Ascending aorta (tissue), 2 donors: Measurements from ENCODE around the gene MAP3K21. TPM values are rescaled to one million over a fixed set of nuclear protein-coding genes. Genes with fewer than 3 reads are reported as not detected.

Experiments
- DNase-seq, 2 donors: peaks; one replicate each; pipeline ENCODE4 v3.0.0-alpha.2; 2019; ENCODE audit warnings: low spot score in 2 of 2
- H3K27ac ChIP-seq, 2 donors: fragments of 200-600 bp; sonication (generic); one replicate each; pipeline ENCODE4 v1.5.1; 2016 to 2017; ENCODE audit warnings: mild to moderate bottlenecking in 1 of 2
- H3K27me3 ChIP-seq: fragments of 200-600 bp; sonication (generic); one replicate; pipeline ENCODE4 v1.5.1; 2017
- H3K36me3 ChIP-seq, 2 donors: fragments of 200-600 bp; sonication (generic); one replicate each; pipeline ENCODE4 v1.5.1; 2016
- H3K4me1 ChIP-seq, 2 donors: fragments of 200-600 bp; sonication (generic); one replicate each; pipeline ENCODE4 v1.5.1; 2016 to 2017; ENCODE audit warnings: mild to moderate bottlenecking in 1 of 2
- H3K4me3 ChIP-seq, 2 donors: fragments of 200-600 bp; sonication (generic); one replicate each; pipeline ENCODE4 v1.5.1; 2016 to 2017; ENCODE audit warnings: mild to moderate bottlenecking in 1 of 2
- H3K9me3 ChIP-seq, 2 donors: fragments of 200-600 bp; sonication (generic); one replicate each; pipeline ENCODE4 v1.5.1; 2016
- intact Hi-C: fragments of 100-400 bp; cut with DNase I; formaldehyde crosslinking; loops from one replicate; pipeline ENCODE4 v1.15.1; 2023
- total RNA-seq: library from RNA; depleted of rRNA; stranded (reverse); fragments of >200 nt; gene quantifications from one replicate; pipeline ENCODE4 v1.1.0, GENCODE V29; 2016
- TF ChIP-seq, protein P1 (sequence below), 3 experiments: fragments of 200-600 bp in 2 of 3; fragments of 450-650 bp in 1 of 3; sonication (generic) in 2 of 3; IDR thresholded peaks; one replicate each; pipeline ENCODE4 v1.5.1; 2016 to 2019; ENCODE audit warnings: antibody characterized with exemption in 3 of 3, mild to moderate bottlenecking in 1 of 3, moderate library complexity in 1 of 3

The MAP3K21 gene
- total RNA-seq, 1 donor from 2014 or later = 2.6 TPM

DNA sequence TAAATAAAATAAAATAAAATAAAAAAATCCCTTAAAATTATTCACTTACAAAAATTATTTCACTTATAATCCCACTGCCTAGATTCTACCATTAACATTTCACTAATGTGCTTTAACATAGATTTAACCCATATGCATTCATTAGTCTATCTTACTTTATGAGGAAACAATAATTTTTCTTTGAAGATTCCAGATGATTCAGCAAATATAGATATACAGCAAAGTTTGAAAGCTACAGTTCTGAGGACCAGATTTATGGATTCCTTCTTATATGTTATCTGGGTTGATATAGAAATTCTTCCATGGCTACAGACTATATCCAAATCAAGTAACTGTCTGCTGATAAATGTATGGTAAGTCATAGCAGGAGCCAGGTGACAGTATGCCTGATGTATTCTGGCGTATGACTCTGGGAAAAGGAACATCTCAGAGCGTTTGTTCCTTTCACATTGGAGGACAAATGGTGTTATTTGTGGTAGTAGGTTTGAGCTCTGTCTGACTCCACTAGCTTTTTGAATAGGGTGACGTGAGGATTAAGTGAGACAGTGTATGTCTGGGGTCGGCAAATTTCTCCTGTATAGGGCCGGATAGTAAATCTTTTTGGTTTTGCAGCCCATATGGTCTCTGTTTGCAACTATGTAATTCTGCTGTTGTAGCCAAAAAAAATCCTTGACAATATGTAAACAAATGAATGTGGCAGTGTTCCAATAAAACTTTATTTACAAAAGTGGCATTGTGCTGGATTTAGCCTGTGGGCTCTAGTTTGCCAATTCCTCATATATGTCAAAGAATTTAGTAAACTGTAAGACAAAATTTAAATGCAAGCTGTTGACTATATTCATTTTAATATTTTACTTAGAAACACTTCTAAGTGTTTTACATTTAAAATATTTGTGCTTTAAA, 9.3 kb downstream of the MAP3K21 start:
- Histone ChIP-seq H3K27ac (no peak overlapping the region), H3K4me3 (no peak overlapping the region), H3K27me3 (no peaks in the 10 kb centered on the region), H3K4me1 (no peaks in the 10 kb centered on the region), H3K36me3 (no peaks in the 10 kb centered on the region), H3K9me3 (no peaks in the 10 kb centered on the region)
- intact Hi-C loops = no loop called here
- DNase-seq = no peak
- TF ChIP-seq, protein P1, sequence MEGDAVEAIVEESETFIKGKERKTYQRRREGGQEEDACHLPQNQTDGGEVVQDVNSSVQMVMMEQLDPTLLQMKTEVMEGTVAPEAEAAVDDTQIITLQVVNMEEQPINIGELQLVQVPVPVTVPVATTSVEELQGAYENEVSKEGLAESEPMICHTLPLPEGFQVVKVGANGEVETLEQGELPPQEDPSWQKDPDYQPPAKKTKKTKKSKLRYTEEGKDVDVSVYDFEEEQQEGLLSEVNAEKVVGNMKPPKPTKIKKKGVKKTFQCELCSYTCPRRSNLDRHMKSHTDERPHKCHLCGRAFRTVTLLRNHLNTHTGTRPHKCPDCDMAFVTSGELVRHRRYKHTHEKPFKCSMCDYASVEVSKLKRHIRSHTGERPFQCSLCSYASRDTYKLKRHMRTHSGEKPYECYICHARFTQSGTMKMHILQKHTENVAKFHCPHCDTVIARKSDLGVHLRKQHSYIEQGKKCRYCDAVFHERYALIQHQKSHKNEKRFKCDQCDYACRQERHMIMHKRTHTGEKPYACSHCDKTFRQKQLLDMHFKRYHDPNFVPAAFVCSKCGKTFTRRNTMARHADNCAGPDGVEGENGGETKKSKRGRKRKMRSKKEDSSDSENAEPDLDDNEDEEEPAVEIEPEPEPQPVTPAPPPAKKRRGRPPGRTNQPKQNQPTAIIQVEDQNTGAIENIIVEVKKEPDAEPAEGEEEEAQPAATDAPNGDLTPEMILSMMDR (IDR thresholded peaks at IDR 0.05) = no peak

DNA sequence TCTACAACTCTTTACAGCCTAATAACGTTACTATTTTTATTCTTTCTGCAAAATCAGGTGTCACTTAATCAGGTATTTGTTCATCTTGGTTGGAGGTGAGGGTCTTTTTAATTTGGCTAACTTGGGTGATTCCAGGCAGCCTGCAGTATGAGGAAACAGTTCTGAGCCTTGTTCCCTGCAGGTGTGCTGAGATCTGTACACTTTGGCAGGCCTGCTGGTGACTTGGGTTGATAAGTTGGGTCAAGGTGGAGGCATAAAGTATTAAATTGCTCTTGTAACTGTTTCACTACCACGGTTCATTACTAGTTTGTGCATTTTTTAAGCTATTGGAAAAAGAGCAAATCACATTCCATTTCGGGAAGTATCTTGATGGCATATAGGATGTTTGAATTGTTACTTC, 10.0 kb downstream of the MAP3K21 start:
- intact Hi-C loops = no loop called here
- no peaks in the 10 kb centered on the region for H3K4me1 ChIP-seq
- no peaks in the 10 kb centered on the region for H3K36me3 ChIP-seq
- H3K27me3 ChIP-seq = no peaks in the 10 kb centered on the region
- TF ChIP-seq, protein P1 (IDR thresholded peaks at IDR 0.05) = no peak
- H3K4me3 ChIP-seq = no peak overlapping the region
- DNase-seq = no peak
- no peak overlapping the region for H3K27ac ChIP-seq
- H3K9me3 ChIP-seq = no peaks in the 10 kb centered on the region

DNA sequence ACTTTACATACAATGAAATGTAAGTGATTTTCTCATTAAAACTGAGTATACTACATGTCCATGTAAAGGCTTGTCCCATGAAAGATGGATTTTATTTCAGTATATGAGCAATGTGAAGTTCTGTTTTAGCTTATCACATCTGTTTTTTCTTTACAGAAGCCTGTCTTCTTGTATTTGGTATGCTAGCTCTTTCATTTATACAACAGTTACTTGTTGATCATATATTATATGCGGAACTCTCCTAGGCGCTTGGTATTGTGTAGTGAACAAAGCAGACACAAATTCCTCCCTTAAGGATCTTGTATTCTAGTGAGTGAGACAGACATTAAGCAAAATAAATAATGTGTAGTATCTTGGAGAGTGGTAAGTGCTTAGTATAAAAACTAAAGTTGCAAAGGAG, 10.6 kb downstream of the MAP3K21 start:
- Histone ChIP-seq H3K4me1 (no peaks in the 10 kb centered on the region), H3K9me3 (no peaks in the 10 kb centered on the region), H3K4me3 (no peak overlapping the region), H3K27me3 (no peaks in the 10 kb centered on the region), H3K27ac (no peak overlapping the region), H3K36me3 (no peaks in the 10 kb centered on the region)
- no peak for DNase-seq
- intact Hi-C loops = no loop called here
- TF ChIP-seq, protein P1 (IDR thresholded peaks at IDR 0.05) = no peak

DNA sequence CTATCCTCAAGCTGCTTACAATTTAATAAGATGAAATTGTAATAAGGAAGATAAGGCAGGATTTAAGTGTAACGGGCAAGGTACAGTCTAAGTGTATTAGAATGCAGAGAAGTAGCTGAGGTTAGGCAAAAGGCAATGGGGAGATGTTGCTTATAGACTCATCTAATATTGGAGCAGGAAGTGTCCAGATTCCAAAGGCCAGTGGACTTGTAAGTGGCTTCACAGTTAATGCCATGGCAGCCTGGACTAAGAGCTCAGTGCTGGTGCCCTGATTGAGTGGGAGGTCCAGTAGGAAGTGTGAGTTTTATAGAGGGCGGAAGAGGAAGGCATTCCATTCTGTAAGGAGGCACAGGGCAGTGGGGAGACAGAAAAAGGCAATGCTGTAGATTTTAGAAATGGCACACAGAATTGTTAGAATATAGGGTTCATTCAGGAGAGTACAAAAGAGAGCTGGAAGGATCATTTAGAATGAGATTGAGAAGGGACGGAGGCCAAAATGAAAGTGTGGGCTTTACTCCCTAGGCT, 12.6 kb downstream of the MAP3K21 start:
- H3K4me3 ChIP-seq = no peak overlapping the region
- H3K27ac ChIP-seq = no peak overlapping the region
- H3K4me1 ChIP-seq = no peaks in the 10 kb centered on the region
- intact Hi-C loops = no loop called here
- H3K9me3 ChIP-seq = no peaks in the 10 kb centered on the region
- no peak for DNase-seq
- TF ChIP-seq, protein P1 (IDR thresholded peaks at IDR 0.05) = no peak
- H3K36me3 ChIP-seq = no peaks in the 10 kb centered on the region
- no peaks in the 10 kb centered on the region for H3K27me3 ChIP-seq

DNA sequence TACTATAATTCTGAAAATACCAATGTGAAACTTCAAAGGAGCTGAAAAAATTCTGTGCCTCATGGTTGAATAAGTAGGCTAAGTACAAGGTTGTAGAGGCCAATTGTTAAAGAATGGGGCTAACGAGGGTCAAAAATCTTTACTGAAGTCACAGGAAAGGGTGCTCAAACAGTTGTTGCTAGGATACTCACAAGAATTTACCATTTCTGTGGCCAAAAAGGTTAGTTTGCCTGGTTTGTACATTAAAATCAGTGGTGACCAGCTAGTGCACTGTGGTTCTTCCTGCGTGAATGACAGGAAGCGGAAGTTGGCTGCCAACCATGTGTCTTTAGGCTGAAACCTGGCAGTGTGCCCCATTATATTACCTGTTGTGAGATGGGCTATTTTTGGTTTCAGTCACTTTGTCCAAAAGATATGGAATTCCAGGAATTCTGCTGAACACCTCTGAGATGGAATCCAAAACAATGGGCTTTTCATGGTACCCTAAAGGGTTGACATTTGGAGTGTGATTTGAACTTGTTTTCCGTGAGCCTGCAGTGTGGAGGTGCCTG, 13.5 kb downstream of the MAP3K21 start:
- Histone ChIP-seq H3K4me3 (no peak overlapping the region), H3K27ac (no peak overlapping the region), H3K9me3 (no peaks in the 10 kb centered on the region), H3K36me3 (no peaks in the 10 kb centered on the region), H3K27me3 (no peaks in the 10 kb centered on the region), H3K4me1 (no peaks in the 10 kb centered on the region)
- intact Hi-C loops = no loop called here
- no peak for DNase-seq
- TF ChIP-seq, protein P1 (IDR thresholded peaks at IDR 0.05) = no peak
